Fibroblast of pulmonary artery (primary cell): ENCODE results near the gene FAP.

Experiments
- DNase-seq: peaks from one replicate; pipeline ENCODE4 v3.0.0-alpha.2; 2010; ENCODE audit warnings: low read depth
- H3K4me3 ChIP-seq: replicated peaks from 2 replicates; pipeline ENCODE4 v1.5.1; 2011; ENCODE audit warnings: low read depth, mild to moderate bottlenecking, control low read depth, low read length, moderate library complexity
- TF ChIP-seq, protein P1 (sequence below): IDR thresholded peaks from 2 replicates; pipeline ENCODE4 v1.5.1; 2011; ENCODE audit warnings: mild to moderate bottlenecking, control low read depth, low read length, inconsistent platforms; ENCODE audit errors: missing control alignments

Gene FAP

DNA sequence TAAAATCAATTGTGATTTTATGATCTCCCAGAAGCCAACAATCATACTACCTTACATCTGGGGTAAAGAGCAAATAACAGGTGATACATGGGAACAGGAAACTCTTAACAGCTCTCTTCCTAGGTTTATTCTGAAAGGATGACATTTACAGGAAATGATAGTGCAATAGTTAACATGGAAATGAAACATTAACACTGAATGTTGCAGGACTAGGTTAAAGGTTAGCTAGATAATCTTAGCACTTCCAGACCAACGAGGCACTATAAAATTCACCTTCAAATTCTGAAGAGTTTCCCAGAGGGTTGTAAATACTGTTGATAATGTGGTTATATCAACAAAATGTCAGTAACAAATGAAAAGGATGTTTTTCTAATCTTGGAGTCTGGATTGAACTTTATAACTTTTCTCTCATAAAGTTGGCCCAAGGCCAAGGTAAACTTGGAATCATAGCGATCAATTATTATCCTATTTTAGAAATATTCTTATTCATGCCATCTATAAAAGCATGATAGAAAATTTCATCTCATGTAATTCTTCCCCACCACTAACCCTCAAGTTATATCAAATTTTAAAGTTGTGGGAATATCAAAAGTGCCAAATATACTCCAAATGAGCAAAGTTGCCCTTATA lies 58.3 kb downstream of the FAP start:
- DNase-seq, result no peak

DNA sequence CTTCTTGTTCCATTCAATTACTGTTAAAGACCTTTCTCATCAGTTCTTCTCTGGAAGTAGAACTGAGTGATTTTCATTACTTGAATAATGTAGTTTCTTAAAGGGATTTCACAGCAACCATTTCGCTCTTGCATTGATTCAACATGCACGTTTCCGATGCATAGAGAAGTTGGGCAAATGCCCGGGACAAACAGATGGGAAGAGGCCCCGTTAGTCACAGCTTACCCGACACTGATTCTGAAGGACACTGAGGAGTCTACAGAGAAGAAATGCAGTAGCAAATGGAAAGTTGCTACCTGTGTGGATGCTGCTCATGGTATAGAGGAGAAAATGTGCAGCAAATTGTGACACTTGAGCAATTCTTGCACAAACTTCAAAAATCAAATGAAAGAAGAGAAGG lies 58.9 kb downstream of the FAP start:
- no peak overlapping the region for H3K4me3 ChIP-seq
- TF ChIP-seq, protein P1, sequence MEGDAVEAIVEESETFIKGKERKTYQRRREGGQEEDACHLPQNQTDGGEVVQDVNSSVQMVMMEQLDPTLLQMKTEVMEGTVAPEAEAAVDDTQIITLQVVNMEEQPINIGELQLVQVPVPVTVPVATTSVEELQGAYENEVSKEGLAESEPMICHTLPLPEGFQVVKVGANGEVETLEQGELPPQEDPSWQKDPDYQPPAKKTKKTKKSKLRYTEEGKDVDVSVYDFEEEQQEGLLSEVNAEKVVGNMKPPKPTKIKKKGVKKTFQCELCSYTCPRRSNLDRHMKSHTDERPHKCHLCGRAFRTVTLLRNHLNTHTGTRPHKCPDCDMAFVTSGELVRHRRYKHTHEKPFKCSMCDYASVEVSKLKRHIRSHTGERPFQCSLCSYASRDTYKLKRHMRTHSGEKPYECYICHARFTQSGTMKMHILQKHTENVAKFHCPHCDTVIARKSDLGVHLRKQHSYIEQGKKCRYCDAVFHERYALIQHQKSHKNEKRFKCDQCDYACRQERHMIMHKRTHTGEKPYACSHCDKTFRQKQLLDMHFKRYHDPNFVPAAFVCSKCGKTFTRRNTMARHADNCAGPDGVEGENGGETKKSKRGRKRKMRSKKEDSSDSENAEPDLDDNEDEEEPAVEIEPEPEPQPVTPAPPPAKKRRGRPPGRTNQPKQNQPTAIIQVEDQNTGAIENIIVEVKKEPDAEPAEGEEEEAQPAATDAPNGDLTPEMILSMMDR, result no peak
- DNase-seq, result no peak

More for the DNA sequence above, 58.3 kb downstream of the FAP start:
- H3K4me3 ChIP-seq, result no peak overlapping the region
- TF ChIP-seq, protein P1, result no peak

DNA sequence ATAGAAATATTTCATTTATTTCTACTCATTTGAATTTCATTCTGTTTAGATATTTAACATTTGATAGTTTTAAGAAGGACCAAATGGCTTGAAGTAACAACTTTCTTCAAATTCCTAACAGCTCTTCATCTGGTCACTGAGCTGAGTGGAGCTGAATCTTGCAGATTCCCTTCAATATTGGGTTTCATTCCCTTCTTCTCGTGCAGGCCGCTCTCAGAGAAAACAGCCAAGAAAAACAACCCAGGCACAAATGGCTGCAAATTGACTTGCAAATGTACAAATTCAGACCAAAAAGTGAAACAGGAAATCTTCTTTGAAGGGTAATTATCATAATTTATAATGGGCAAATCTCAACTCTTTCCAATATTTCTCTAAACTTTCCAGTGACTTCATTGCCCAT lies 60.9 kb downstream of the FAP start:
- H3K4me3 ChIP-seq, result no peak overlapping the region
- TF ChIP-seq, protein P1, result no peak
- no peak for DNase-seq

DNA sequence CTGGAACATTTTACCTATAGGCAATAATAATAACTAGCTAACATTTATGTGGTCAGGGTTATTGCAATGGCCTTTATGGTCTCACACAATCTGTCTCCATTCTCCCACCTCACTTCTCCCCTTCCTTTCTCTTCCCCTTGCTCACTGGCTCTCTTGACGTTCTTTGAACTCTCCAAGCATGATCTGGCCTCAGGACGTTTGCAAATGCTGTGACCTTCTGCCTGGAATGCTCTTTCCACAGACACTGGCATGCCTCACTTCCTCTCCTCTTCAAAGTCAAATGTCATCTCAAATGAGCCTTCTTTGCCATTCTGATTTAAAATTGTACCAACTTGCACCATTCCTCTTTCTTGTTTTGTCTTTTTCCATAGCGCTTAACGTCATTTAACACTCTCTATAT lies 65.9 kb downstream of the FAP start:
- DNase-seq, result no peak
- TF ChIP-seq, protein P1, result no peak

DNA sequence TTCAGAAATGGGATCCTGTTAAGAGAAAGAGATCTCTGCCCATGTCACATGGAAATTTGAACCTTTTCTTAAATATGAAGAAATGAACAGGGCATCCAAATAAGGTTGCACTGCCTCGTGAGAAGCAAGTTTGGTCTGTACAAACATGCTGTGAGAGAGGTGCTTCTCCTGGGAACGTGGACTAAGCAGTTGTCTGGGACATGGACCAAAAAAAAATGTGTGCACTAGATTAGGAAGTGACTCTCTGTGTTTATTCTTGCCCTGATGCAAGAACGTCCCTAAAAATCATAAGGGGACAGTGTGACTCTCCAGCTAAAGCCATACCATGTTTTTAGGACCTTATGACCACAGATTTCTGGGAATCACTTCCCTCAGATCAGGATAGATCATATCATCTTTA lies 67.5 kb downstream of the FAP start:
- DNase-seq, result peak; percentile 10
- TF ChIP-seq, protein P1, result no peak
- no peak overlapping the region for H3K4me3 ChIP-seq

More for the DNA sequence above, 65.9 kb downstream of the FAP start:
- no peak overlapping the region for H3K4me3 ChIP-seq

DNA sequence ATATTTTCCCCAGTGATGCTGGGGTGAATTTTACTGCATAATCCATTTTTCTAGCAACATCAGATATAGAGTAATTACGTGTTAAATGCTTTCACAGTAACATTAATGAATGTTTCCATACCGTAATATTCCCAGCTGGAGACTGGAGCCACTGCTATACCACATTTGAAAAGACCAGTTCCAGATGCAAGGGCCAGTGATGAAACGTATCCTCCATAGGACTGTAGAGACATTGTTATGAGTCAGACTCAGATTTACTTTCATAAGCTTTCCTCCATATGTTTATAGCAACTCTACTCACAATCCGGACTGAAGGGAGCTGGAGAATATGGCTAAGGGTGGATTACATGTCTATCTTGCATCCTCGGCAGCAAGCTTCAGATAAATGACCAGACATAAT lies 68.5 kb downstream of the FAP start:
- TF ChIP-seq, protein P1, result no peak
- H3K4me3 ChIP-seq, result no peak overlapping the region

DNA sequence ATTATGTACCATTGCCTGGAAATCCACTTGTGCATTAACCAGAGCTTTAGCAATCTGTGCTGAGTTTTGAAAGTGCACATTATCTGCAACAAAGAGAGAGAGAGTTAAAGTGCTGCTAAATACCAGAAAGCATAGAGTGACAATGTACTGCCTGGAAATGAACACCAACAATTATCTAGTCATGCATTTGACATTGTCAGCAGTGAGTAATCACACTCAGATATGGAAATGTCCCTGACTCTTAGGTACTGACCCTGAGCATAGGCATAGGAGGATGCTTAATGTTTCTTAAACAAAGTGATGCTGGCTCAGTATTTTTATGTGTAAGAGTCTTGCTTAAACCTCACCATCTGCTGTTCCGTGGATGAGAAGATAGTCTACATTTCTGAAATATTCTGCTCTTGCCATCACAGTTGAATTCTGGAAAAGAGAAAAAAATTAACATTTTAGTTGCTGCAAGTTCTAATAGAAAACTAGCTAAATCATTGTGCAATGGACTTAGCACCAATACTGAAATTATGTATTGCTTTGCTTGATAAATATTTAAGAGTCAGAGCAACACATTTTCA lies 70.4 kb downstream of the FAP start:
- TF ChIP-seq, protein P1, result no peak
- DNase-seq, result no peak
- H3K4me3 ChIP-seq, result no peak overlapping the region

More for the DNA sequence above, 68.5 kb downstream of the FAP start:
- DNase-seq, result peak; percentile 8
